ENCODE measurements around the gene KCNH2.

Gene KCNH2

GRCh38 chr7:150992051-150992640, 14.0 kb upstream of the KCNH2 start (continued):
- TF ChIP-seq PRDM2 (tag by site-specific recombination; IDR thresholded peaks at IDR 0.05; ENCODE audit: borderline replicate concordance) (no peak), ZNF221 (tag by site-specific recombination; IDR thresholded peaks at IDR 0.05; ENCODE audit: borderline replicate concordance) (no peak)

- H3K4me1 ChIP-seq (ENCODE audit: control insufficient read depth, insufficient read depth, low read length): no peaks in the 10 kb centered on the region
- no peak within 1 kb of the TSS for H3K4me3 ChIP-seq (ENCODE audit: low read depth, low read length)
- no peaks in the 10 kb centered on the region for H3K36me3 ChIP-seq (ENCODE audit: control insufficient read depth in 2 of 2, insufficient read depth in 1 of 2, low read length in 2 of 2)
- H3K27ac ChIP-seq (ENCODE audit: extremely low read depth, low read depth, low read length): no peak within 1 kb of the TSS
- no peaks in the 10 kb centered on the region for H3K9me3 ChIP-seq (ENCODE audit: control insufficient read depth, insufficient read depth, low read depth, low read length)
- CTCF ChIA-PET: interaction anchor here (0.7 to 2.1 kb wide), 10 partner anchors 11 to 637 kb away, joined by 3 to 8 read pairs (median 3); no protein-coding TSS in a partner anchor
- POLR2A ChIA-PET: no interaction called here
- TF ChIP-seq GLIS1 (tag by site-specific recombination; IDR thresholded peaks at IDR 0.05): no peak
- no peak for TF ChIP-seq ZNF354C (tag by site-specific recombination; IDR thresholded peaks at IDR 0.05; ENCODE audit: borderline replicate concordance, low read depth)
- TF ChIP-seq ZNF184 (tag by site-specific recombination; IDR thresholded peaks at IDR 0.05): peak; percentile 87
- TF ChIP-seq ZBTB7A (tag by site-specific recombination; IDR thresholded peaks at IDR 0.05; ENCODE audit: low read depth): no peak
- TF ChIP-seq ZBTB26 (tag by site-specific recombination; optimal IDR thresholded peaks at IDR 0.05): no peak
- no peak for TF ChIP-seq ZNF514 (tag by site-specific recombination; IDR thresholded peaks at IDR 0.05)
- TF ChIP-seq ZNF707 (tag by site-specific recombination; IDR thresholded peaks at IDR 0.05): no peak
- peak; percentile 94 for TF ChIP-seq SETDB1 (IDR thresholded peaks at IDR 0.05; ENCODE audit: insufficient read length, low read length)
- TF ChIP-seq KLF8 (tag by site-specific recombination; IDR thresholded peaks at IDR 0.05): 0 out of 2 replicates have a peak, but pooled peaks have one; percentile 42
- TF ChIP-seq ZNF19 (tag by site-specific recombination; IDR thresholded peaks at IDR 0.05; ENCODE audit: low read depth): no peak
- no peak for TF ChIP-seq SCRT1 (tag by site-specific recombination; IDR thresholded peaks at IDR 0.05; ENCODE audit: borderline replicate concordance)
- TF ChIP-seq ZFP69B (tag by site-specific recombination; IDR thresholded peaks at IDR 0.05): no peak
- no peak for TF ChIP-seq ZNF423 (tag by site-specific recombination; IDR thresholded peaks at IDR 0.05)
Measured at GRCh38 chr7:150990416-150991186, 12.5 kb upstream of the KCNH2 start, which contains the start of gene NOS3. Gene NOS3 (plus strand): TSS chr7:150991017. CDS start chr7:150993804, 2,787 bp downstream.

- Histone ChIP-seq H3K4me3 (ENCODE audit: low read depth, low read length) (no peak overlapping the region), H3K36me3 (ENCODE audit: control insufficient read depth in 2 of 2, insufficient read depth in 1 of 2, low read length in 2 of 2) (no peaks in the 10 kb centered on the region), H3K4me1 (ENCODE audit: control insufficient read depth, insufficient read depth, low read length) (no peaks in the 10 kb centered on the region), H3K27ac (ENCODE audit: extremely low read depth, low read depth, low read length) (no peak overlapping the region), H3K9me3 (ENCODE audit: control insufficient read depth, insufficient read depth, low read depth, low read length) (no peaks in the 10 kb centered on the region)
- TF ChIP-seq ZBTB49 (tag by site-specific recombination; IDR thresholded peaks at IDR 0.05; ENCODE audit: low read depth) (no peak), ZNF140 (tag by site-specific recombination; IDR thresholded peaks at IDR 0.05) (no peak), ZNF155 (tag by site-specific recombination; IDR thresholded peaks at IDR 0.05) (no peak)
- CTCF ChIA-PET: interaction anchor here (0.6 to 2.1 kb wide), 19 partner anchors 9 to 1967 kb away, joined by 3 to 12 read pairs (median 4); no protein-coding TSS in a partner anchor
- POLR2A ChIA-PET: no interaction called here
Measured at GRCh38 chr7:150989456-150989855, 11.3 kb upstream of the KCNH2 start.

Measured in HEK293 (cell line).